Upper lobe of left lung (tissue), 4 donors: ENCODE measurements around the gene ADAMTS13.

Experiments used
- EP300 ChIP-seq, 4 donors: sonication (generic); formaldehyde crosslinking; IDR thresholded peaks; one replicate each; pipeline ENCODE4 v1.5.1; 2017; ENCODE audit warnings: antibody characterized with exemption in 4 of 4, control low read depth in 2 of 4
- TF ChIP-seq, protein P1 (sequence below), 6 experiments: fragments of 450-650 bp in 4 of 6; fragments of 200-600 bp in 2 of 6; sonication (generic) in 2 of 6; IDR thresholded peaks; one replicate each; pipeline ENCODE4 v1.5.1; 2016 to 2019; ENCODE audit warnings: antibody characterized with exemption in 6 of 6

DNA sequence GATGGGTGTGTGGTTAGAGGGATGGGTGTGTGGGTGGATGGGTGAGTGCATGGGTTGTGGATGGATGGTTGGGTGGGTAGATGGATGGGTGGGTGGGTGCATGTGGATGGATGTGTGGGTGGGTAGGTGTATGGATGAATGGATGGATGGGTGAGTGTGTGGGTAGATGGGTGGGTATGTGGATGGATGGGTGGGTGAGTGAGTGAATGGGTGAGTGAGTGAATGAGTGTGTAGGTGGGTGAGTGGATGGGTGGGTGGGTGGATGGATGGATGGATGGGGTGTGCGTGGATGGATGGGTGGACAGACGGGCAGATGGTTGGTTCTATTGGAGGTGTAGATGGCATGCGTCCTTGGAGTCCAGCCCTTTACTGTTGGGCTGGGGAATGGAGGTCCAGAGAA, 28.8 kb upstream of the ADAMTS13 start:
- TF ChIP-seq, protein P1, sequence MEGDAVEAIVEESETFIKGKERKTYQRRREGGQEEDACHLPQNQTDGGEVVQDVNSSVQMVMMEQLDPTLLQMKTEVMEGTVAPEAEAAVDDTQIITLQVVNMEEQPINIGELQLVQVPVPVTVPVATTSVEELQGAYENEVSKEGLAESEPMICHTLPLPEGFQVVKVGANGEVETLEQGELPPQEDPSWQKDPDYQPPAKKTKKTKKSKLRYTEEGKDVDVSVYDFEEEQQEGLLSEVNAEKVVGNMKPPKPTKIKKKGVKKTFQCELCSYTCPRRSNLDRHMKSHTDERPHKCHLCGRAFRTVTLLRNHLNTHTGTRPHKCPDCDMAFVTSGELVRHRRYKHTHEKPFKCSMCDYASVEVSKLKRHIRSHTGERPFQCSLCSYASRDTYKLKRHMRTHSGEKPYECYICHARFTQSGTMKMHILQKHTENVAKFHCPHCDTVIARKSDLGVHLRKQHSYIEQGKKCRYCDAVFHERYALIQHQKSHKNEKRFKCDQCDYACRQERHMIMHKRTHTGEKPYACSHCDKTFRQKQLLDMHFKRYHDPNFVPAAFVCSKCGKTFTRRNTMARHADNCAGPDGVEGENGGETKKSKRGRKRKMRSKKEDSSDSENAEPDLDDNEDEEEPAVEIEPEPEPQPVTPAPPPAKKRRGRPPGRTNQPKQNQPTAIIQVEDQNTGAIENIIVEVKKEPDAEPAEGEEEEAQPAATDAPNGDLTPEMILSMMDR (IDR thresholded peaks at IDR 0.05), result no peak
- no peak for TF ChIP-seq EP300 (IDR thresholded peaks at IDR 0.05)
